Suprapubic skin (tissue), 4 donors: ENCODE measurements around the gene OTOG. TPM values are rescaled to one million over a fixed set of nuclear protein-coding genes. Genes with fewer than 3 reads are reported as not detected.

ENCODE experiments used
- DNase-seq, 2 donors: peaks; one replicate each; pipeline ENCODE4 v3.0.0-alpha.2; 2019; ENCODE audit warnings: low spot score in 2 of 2
- H3K27ac ChIP-seq: fragments of 200-600 bp; sonication (generic); one replicate; pipeline ENCODE4 v1.5.1; 2019
- H3K27me3 ChIP-seq: fragments of 200-600 bp; sonication (generic); one replicate; pipeline ENCODE4 v1.5.1; 2019
- H3K36me3 ChIP-seq: fragments of 200-600 bp; sonication (generic); one replicate; pipeline ENCODE4 v1.5.1; 2019
- H3K4me1 ChIP-seq: fragments of 200-600 bp; sonication (generic); one replicate; pipeline ENCODE4 v1.5.1; 2019
- H3K4me3 ChIP-seq: fragments of 200-600 bp; sonication (generic); one replicate; pipeline ENCODE4 v1.5.1; 2019; ENCODE audit warnings: mild to moderate bottlenecking
- H3K9me3 ChIP-seq: fragments of 200-600 bp; sonication (generic); one replicate; pipeline ENCODE4 v1.5.1; 2019
- CTCF ChIP-seq, 2 donors: fragments of 200-600 bp in 1 of 2; fragments of 450-650 bp in 1 of 2; sonication (generic) in 1 of 2; IDR thresholded peaks; one replicate each; pipeline ENCODE4 v1.5.1; 2016 to 2019; ENCODE audit warnings: antibody characterized with exemption in 2 of 2, mild to moderate bottlenecking in 1 of 2, moderate library complexity in 1 of 2
- EP300 ChIP-seq: sonication (generic); formaldehyde crosslinking; IDR thresholded peaks from one replicate; pipeline ENCODE4 v1.6.1; 2017; ENCODE audit warnings: antibody characterized with exemption
- POLR2A ChIP-seq, 2 donors: fragments of 450-650 bp; IDR thresholded peaks; one replicate each; pipeline ENCODE4 v1.6.1; 2017; ENCODE audit warnings: antibody characterized with exemption in 2 of 2, mild to moderate bottlenecking in 2 of 2, moderate library complexity in 2 of 2
- POLR2AphosphoS5 ChIP-seq, 3 donors: sonication (generic); formaldehyde crosslinking; IDR thresholded peaks; one replicate each; pipeline ENCODE4 v1.6.1; 2017; ENCODE audit warnings: antibody characterized with exemption in 3 of 3
- WGBS: methylation state at CpG from one replicate; pipeline ENCODE4 v1.1.5; 2018; 5-methylcytosine and 5-hydroxymethylcytosine counted together
- total RNA-seq, 4 donors: library from RNA; depleted of rRNA; stranded (reverse); fragments of >200 nt; gene quantifications; one replicate each; pipeline ENCODE4 v1.1.0, GENCODE V29; 2016

Gene OTOG
- total RNA-seq, 4 donors from 2014 or later = not detected

DNA sequence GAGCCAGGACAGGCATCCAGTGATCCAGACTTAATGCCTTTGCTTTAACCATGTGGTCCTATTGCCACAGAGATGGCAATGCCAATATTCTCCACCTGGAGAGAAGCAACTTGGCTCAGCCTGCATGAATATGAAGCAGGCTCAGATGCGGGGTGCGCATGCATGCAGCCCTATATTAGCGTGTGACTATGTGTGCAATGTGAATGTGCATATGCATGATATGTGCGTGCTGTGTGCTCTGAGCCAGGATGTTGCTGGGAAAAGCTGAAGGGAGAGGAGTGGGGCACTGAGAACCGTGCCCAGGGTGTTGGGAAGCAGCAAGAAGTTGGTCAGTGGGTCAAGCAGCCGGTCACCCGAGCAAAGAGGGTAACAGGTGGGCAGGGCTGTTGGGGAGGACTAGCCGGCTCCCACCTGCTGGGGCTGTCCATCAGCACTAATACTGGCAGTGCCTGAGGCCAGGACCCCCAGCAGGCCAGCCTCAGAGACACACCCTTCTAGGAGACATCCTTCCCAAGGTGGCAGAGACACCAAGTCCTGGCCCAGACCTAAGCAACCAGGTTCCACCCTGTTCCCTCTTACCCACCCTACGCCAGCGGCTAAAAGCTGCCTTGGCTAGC is 147.5 kb downstream of the OTOG start:
- Histone ChIP-seq H3K36me3 (no peaks in the 10 kb centered on the region), H3K27me3 (peaks cover 50% of the 10 kb centered on the region), H3K4me3 (no peak overlapping the region), H3K9me3 (no peaks in the 10 kb centered on the region), H3K4me1 (no peaks in the 10 kb centered on the region), H3K27ac (no peak overlapping the region)
- no peak for DNase-seq
- TF ChIP-seq EP300 (no peak), POLR2AphosphoS5 (IDR thresholded peaks at IDR 0.05) (no peak), POLR2A (IDR thresholded peaks at IDR 0.05) (no peak), CTCF (IDR thresholded peaks at IDR 0.05) (no peak)
- WGBS = 86% methylated on average over 10 of the region's 10 CpGs

DNA sequence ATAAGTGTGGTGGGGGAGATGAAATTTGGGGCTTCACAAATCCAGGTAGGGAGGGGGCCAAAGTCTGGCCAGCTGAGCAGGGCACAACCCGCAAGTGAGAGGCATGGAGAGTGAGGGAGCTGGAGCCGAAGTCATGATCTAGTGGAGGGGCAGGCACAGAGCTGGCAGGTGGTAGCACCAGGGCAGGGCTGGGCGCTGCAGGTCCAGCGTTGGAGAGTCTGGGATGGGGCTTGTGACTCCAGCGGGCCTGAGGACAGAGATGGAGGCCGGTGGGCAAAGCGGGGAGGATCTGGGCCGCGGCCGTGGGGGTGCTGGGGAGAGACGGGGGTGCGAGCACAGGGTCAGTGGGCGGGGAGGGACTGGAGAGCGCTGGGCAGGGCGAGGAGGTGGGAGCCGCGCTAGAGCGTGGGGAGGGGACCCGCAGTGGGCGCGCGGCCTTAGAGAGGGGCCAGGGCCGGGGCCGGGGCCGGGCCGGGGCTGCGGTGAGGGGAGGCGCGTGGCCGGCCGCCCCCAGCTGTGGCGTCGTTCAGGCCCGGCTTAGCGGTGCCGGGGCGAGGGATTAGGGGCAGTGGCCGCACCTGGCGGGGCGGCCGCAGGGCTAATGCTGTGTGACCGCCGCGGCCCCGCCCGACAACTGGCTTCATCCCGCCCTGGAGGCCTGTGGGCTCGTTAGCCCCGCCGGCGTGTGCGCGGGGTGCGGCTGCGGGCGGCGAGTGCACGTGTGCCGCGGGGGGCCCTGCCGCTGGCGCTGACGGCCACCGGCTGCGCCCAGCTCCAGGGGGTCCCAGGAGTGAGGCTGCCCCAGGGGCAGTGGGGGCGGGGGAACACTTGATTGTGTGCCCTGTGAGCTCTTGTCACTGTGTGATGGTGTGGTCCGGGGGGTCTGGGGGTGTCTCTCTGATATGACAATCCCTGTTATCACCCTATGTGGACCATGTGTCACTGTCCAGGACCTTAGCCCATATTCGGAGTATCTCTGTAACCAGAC is 148.7 kb downstream of the OTOG start:
- TF ChIP-seq POLR2A (IDR thresholded peaks at IDR 0.05) (no peak), EP300 (no peak), CTCF (IDR thresholded peaks at IDR 0.05) (no peak), POLR2AphosphoS5 (IDR thresholded peaks at IDR 0.05) (no peak)
- Histone ChIP-seq H3K4me3 (no peak overlapping the region), H3K9me3 (no peaks in the 10 kb centered on the region), H3K36me3 (no peaks in the 10 kb centered on the region), H3K27ac (no peak overlapping the region), H3K4me1 (peaks cover 3% of the 10 kb centered on the region), H3K27me3 (peaks cover 49% of the 10 kb centered on the region)
- no peak for DNase-seq
- WGBS = 22% methylated on average over 12 of the region's 68 CpGs

- Histone ChIP-seq H3K27ac (no peak overlapping the region), H3K4me1 (peaks cover 11% of the 10 kb centered on the region), H3K36me3 (no peaks in the 10 kb centered on the region), H3K9me3 (no peaks in the 10 kb centered on the region), H3K4me3 (no peak overlapping the region), H3K27me3 (peaks cover 47% of the 10 kb centered on the region)
- TF ChIP-seq POLR2A (IDR thresholded peaks at IDR 0.05) = no peak
- no peak for TF ChIP-seq POLR2AphosphoS5 (IDR thresholded peaks at IDR 0.05)
- WGBS = 82% methylated on average over 5 of the region's 5 CpGs
- no peak for DNase-seq
Measured at GRCh38 chr11:17696741-17697140, 149.7 kb downstream of the OTOG start.

Other genes starting within 250 kb of the OTOG start
- 1 to 10 TPM; 4.6 to 7.4 (median 6.3) TPM for gene NCR3LG1, start 195.5 kb upstream of the OTOG start, total RNA-seq
- 1 to 10 TPM; 1.7 to 5.1 (median 2.4) TPM for gene KCNJ11, start 158.6 kb upstream of the OTOG start, total RNA-seq
- under 1 TPM in 1 of 4 donors, not detected in 3; 0.42 TPM for gene ABCC8, start 70.4 kb upstream of the OTOG start, total RNA-seq
- not detected for gene USH1C, start 2.8 kb upstream of the OTOG start, total RNA-seq
- not detected for gene MYOD1, start 172.3 kb downstream of the OTOG start, total RNA-seq
- gene KCNC1, start 187.5 kb downstream of the OTOG start, total RNA-seq = not detected